ENCODE results near the gene SYT7. TPM values are rescaled to one million over a fixed set of nuclear protein-coding genes. Genes with fewer than 3 reads are reported as not detected.
"Not testable (repeated sequence)": the region's sequence is repeated elsewhere in the genome, so short reads cannot be mapped to it uniquely, and the experiment has no call there.

Gene SYT7
- total and polyA plus RNA-seq, 12 donors, result 11.5 to 26.1 (median 18.7) TPM

DNA sequence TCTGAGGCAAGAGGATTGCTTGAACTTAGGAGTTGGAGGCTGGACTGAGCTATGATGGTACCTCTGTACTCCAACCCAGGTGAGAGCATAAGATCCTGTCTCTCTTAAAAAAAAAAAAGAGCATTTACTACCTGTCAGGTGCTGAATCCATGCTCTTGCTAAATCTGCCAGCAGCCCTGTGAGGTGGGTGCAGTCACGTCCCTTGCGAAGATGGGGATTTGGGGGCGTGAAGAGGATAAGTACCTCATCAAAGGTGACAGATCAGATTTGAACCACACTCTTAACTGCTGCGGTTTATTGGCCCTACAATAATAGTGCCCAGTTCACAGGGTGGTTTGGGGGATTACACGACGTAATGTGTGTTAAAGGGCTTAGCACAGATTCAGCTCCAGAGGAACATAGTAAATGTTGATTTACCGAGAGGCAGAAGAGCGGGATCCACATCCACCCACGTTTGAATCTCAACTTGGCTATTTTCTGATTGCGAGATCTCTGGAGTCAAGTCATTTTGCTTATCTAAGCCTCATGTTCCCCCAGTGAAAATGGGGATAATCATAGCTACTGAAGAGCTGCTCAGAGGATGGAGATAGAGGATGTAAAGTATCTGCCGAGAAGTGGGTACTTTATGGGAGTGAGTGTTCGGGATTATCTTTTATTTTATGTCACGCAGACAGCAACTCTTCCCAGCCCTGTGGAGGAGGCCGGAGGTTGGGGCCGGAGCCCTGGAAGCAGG, 100.4 kb downstream of the SYT7 start:
- no peaks in the 10 kb centered on the region for H3K27me3 ChIP-seq
- H3K27ac ChIP-seq, result no peak overlapping the region
- H3K4me3 ChIP-seq, result no peak overlapping the region
- ATAC-seq (no peak), DNase-seq (no peak)
- no peaks in the 10 kb centered on the region for H3K9me3 ChIP-seq
- intact Hi-C loops (cut with DNase I), result loop anchor here in 1 of 10 donors (10.0 kb wide), 1 partner anchor 94 kb away; no protein-coding TSS in a partner anchor
- TF ChIP-seq, protein P1, sequence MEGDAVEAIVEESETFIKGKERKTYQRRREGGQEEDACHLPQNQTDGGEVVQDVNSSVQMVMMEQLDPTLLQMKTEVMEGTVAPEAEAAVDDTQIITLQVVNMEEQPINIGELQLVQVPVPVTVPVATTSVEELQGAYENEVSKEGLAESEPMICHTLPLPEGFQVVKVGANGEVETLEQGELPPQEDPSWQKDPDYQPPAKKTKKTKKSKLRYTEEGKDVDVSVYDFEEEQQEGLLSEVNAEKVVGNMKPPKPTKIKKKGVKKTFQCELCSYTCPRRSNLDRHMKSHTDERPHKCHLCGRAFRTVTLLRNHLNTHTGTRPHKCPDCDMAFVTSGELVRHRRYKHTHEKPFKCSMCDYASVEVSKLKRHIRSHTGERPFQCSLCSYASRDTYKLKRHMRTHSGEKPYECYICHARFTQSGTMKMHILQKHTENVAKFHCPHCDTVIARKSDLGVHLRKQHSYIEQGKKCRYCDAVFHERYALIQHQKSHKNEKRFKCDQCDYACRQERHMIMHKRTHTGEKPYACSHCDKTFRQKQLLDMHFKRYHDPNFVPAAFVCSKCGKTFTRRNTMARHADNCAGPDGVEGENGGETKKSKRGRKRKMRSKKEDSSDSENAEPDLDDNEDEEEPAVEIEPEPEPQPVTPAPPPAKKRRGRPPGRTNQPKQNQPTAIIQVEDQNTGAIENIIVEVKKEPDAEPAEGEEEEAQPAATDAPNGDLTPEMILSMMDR (IDR thresholded peaks at IDR 0.05), result no peak
- 78 to 79% methylated on average over 15 of the region's 15 CpGs for WGBS, 2 donors
- no peaks in the 10 kb centered on the region for H3K36me3 ChIP-seq
- H3K4me1 ChIP-seq, result peaks cover 3 to 33% (median 17%) of the 10 kb centered on the region in 9 donors

DNA sequence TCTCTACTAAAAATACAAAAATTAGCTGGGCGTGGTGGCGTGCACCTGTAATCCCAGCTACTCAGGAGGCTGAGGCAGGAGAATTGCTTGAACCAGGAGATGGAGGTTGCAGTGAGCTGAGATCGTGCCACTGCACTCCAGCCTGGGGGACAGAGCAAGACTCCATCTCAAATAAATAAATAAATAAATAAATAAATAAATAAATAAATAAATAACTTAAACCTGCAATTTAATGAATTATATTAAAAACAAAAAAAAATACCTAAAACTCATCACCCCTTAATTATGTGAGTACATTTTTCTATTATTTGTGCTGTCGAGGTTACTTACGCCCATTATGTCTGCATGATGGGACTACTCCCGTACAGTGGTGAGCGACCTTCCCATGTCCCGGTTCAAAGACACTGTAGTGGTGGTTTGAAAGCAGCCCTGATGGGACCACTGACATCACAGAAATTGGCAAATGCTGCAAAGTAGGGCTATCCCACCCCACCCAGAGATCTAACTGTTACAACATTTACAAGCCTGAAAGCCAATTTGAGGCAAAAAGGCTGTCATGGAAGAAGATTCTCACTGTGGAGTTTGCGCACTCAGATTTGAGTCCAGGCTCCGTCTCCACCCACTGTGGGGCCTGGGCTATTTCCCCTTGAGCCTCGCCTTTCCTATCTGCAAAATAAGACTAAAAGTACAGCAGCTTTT, 101.4 kb downstream of the SYT7 start:
- H3K36me3 ChIP-seq, H3K4me3 ChIP-seq, ATAC-seq, DNase-seq, H3K9me3 ChIP-seq, H3K27ac ChIP-seq, H3K27me3 ChIP-seq: not testable (repeated sequence)
- intact Hi-C loops (cut with DNase I), result loop anchor here (2.0 to 10.0 kb wide), 11 partner anchors 33 to 253 kb away; partner anchors contain the start of gene SYT7 (in 1 of the 10)
- peaks cover 3 to 33% (median 17%) of the 10 kb centered on the region in 9 donors for H3K4me1 ChIP-seq
- 88 to 93% methylated on average over 11 of the region's 11 CpGs for WGBS, 2 donors

DNA sequence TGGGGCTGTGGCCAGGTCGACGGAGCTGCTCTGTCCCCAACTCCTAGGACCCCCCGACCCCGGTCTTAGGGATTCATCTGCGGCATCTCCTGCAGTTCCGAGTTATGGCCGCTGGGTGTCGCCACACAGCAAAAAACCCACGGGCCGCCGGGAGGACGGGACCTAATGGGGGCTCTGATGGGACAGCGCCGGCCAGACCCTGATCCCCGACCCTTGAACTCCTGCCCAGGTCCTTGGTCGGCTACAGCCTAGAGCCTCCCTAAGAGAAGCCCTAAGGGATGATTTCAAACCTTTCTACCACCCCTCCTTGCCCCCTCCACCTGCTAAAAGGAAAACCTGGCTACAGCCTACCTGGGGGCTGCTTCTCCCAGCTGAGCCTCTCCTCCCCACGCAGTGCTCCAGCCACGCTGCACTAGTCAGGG, 103.1 kb downstream of the SYT7 start:
- H3K4me1 ChIP-seq, result peaks cover 3 to 41% (median 17%) of the 10 kb centered on the region in 9 donors
- TF ChIP-seq, protein P1 (IDR thresholded peaks at IDR 0.05), result peak; percentile 91 to 97 (median 94)
- DNase-seq, result peak; percentile 47 to 59
- peak; percentile 5 to 54 (median 42) for ATAC-seq
- H3K9me3 ChIP-seq, result peaks cover 0 to 9% (median 0%) of the 10 kb centered on the region in 11 donors
- intact Hi-C loops (cut with DNase I), result loop anchor here (1.0 to 10.0 kb wide), 14 partner anchors 35 to 255 kb away; partner anchors contain the start of gene SYT7 (in 1 of the 10)
- peaks cover 0 to 11% (median 0%) of the 10 kb centered on the region in 9 donors for H3K36me3 ChIP-seq
- H3K4me3 ChIP-seq, result no peak overlapping the region
- no peaks in the 10 kb centered on the region for H3K27me3 ChIP-seq
- peak overlapping the region in 5 of 10 donors; percentile 19 to 61 (median 44) for H3K27ac ChIP-seq
- WGBS, 2 donors, result 3 to 4% methylated on average over 18 of the region's 18 CpGs

DNA sequence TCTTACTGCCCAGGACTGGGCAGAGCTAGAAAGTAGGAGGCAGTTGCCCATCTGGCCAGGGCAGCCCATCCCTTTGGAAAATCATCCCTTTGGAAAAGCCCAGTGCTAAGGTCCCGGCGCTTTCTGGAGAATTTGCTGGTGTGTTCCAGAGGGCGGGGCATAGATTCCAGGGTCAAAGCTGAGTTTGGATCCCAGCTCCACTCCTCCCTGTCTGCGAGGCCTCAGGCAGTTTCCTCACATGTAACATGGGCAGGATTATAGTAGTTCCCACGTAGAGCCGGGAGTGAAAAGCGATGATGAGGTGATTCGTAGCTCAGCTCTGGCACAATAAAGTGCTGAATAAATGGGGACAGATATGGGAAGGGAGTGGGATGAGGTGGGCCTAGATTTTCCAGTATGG, 103.8 kb downstream of the SYT7 start:
- H3K9me3 ChIP-seq, result peaks cover 0 to 9% (median 0%) of the 10 kb centered on the region in 11 donors
- no peak overlapping the region for H3K4me3 ChIP-seq
- intact Hi-C loops (cut with DNase I), result loop anchor here (1.0 to 10.0 kb wide), 13 partner anchors 35 to 255 kb away; partner anchors contain the start of gene SYT7 (in 1 of the 10)
- TF ChIP-seq, protein P1 (IDR thresholded peaks at IDR 0.05), result no peak
- H3K4me1 ChIP-seq, result peaks cover 3 to 47% (median 17%) of the 10 kb centered on the region in 9 donors
- peak in 3 of 8 donors; percentile 12 to 22 (median 18) for ATAC-seq
- H3K27me3 ChIP-seq, result no peaks in the 10 kb centered on the region
- H3K36me3 ChIP-seq, result peaks cover 0 to 15% (median 0%) of the 10 kb centered on the region in 9 donors
- WGBS, 2 donors, result 49 to 54% methylated on average over 8 of the region's 8 CpGs
- peak overlapping the region in 5 of 10 donors; percentile 19 to 61 (median 44) for H3K27ac ChIP-seq
- DNase-seq, result no peak
